ENCODE data around the gene BCAS1. TPM values are rescaled to one million over a fixed set of nuclear protein-coding genes. Genes with fewer than 3 reads are reported as not detected.

BCAS1 gene
- total RNA-seq, 1 donor from 2014 or later, result not detected

GRCh38 chr20:54097236-54097529, 26.8 kb upstream of the BCAS1 start:
- H3K4me1 Mint-ChIP-seq (ENCODE audit: low read depth), result no peaks in the 10 kb centered on the region
- no peak for TF ChIP-seq CTCF (IDR thresholded peaks at IDR 0.05)
- peaks cover 4% of the 10 kb centered on the region for H3K27me3 Mint-ChIP-seq (ENCODE audit: low read depth)
- no peak overlapping the region for H3K4me3 Mint-ChIP-seq (ENCODE audit: unreplicated experiment)
- no peaks in the 10 kb centered on the region for H3K9me3 Mint-ChIP-seq (ENCODE audit: low read depth)
- H3K27ac Mint-ChIP-seq (ENCODE audit: unreplicated experiment), result no peak overlapping the region
- DNase-seq (ENCODE audit: low spot score), result no peak
- H3K36me3 Mint-ChIP-seq (ENCODE audit: low read depth), result no peaks in the 10 kb centered on the region

GRCh38 chr20:54095824-54096223, 25.4 kb upstream of the BCAS1 start:
- H3K4me3 Mint-ChIP-seq (ENCODE audit: unreplicated experiment), result no peak overlapping the region
- no peak for DNase-seq (ENCODE audit: low spot score)
- H3K36me3 Mint-ChIP-seq (ENCODE audit: low read depth), result no peaks in the 10 kb centered on the region
- H3K9me3 Mint-ChIP-seq (ENCODE audit: low read depth), result no peaks in the 10 kb centered on the region
- no peak for TF ChIP-seq CTCF (IDR thresholded peaks at IDR 0.05)
- H3K27me3 Mint-ChIP-seq (ENCODE audit: low read depth), result peaks cover 6% of the 10 kb centered on the region
- no peak overlapping the region for H3K27ac Mint-ChIP-seq (ENCODE audit: unreplicated experiment)
- H3K4me1 Mint-ChIP-seq (ENCODE audit: low read depth), result no peaks in the 10 kb centered on the region

- Mint-ChIP-seq H3K4me1 (ENCODE audit: low read depth) (no peaks in the 10 kb centered on the region), H3K27ac (ENCODE audit: unreplicated experiment) (no peak overlapping the region)
- TF ChIP-seq CTCF (IDR thresholded peaks at IDR 0.05), result no peak
Measured at GRCh38 chr20:54094268-54094580, 23.8 kb upstream of the BCAS1 start.

GRCh38 chr20:54093423-54094267, 23.3 kb upstream of the BCAS1 start:
- H3K4me3 Mint-ChIP-seq (ENCODE audit: unreplicated experiment), result no peak overlapping the region
- H3K27me3 Mint-ChIP-seq (ENCODE audit: low read depth), result peaks cover 6% of the 10 kb centered on the region
- no peaks in the 10 kb centered on the region for H3K36me3 Mint-ChIP-seq (ENCODE audit: low read depth)
- H3K27ac Mint-ChIP-seq (ENCODE audit: unreplicated experiment), result no peak overlapping the region
- no peaks in the 10 kb centered on the region for H3K9me3 Mint-ChIP-seq (ENCODE audit: low read depth)
- no peak for TF ChIP-seq CTCF (IDR thresholded peaks at IDR 0.05)
- no peak for DNase-seq (ENCODE audit: low spot score)
- no peaks in the 10 kb centered on the region for H3K4me1 Mint-ChIP-seq (ENCODE audit: low read depth)

More at GRCh38 chr20:54094268-54094580, 23.8 kb upstream of the BCAS1 start:
- DNase-seq (ENCODE audit: low spot score), result no peak
- Mint-ChIP-seq H3K4me3 (ENCODE audit: unreplicated experiment) (no peak overlapping the region), H3K9me3 (ENCODE audit: low read depth) (no peaks in the 10 kb centered on the region), H3K27me3 (ENCODE audit: low read depth) (peaks cover 6% of the 10 kb centered on the region), H3K36me3 (ENCODE audit: low read depth) (no peaks in the 10 kb centered on the region)

- Mint-ChIP-seq H3K27me3 (ENCODE audit: low read depth) (peaks cover 5% of the 10 kb centered on the region), H3K4me1 (ENCODE audit: low read depth) (no peaks in the 10 kb centered on the region), H3K4me3 (ENCODE audit: unreplicated experiment) (no peak overlapping the region), H3K27ac (ENCODE audit: unreplicated experiment) (no peak overlapping the region), H3K9me3 (ENCODE audit: low read depth) (no peaks in the 10 kb centered on the region), H3K36me3 (ENCODE audit: low read depth) (no peaks in the 10 kb centered on the region)
- TF ChIP-seq CTCF (IDR thresholded peaks at IDR 0.05), result no peak
- no peak for DNase-seq (ENCODE audit: low spot score)
Measured at GRCh38 chr20:54092021-54092420, 21.6 kb upstream of the BCAS1 start.
